Testis (tissue), 3 donors: ENCODE data around the gene STK36. TPM values are rescaled to one million over a fixed set of nuclear protein-coding genes. Genes with fewer than 3 reads are reported as not detected.
A peak's percentile ranks its signal among the peaks of the same experiment; 100 is the strongest.

Source experiments
- DNase-seq: peaks from one replicate; pipeline ENCODE4 v3.0.0-alpha.2; 2019
- H3K27ac ChIP-seq, 2 donors: fragments of 200-600 bp; sonication (generic); one replicate each; pipeline ENCODE4 v1.5.1; 2019
- H3K27me3 ChIP-seq: fragments of 200-600 bp; sonication (generic); one replicate; pipeline ENCODE4 v1.5.1; 2019
- H3K36me3 ChIP-seq: fragments of 200-600 bp; sonication (generic); one replicate; pipeline ENCODE4 v1.5.1; 2017; ENCODE audit warnings: low read depth; ENCODE audit errors: missing control alignments
- H3K4me1 ChIP-seq: fragments of 200-600 bp; sonication (generic); one replicate; pipeline ENCODE4 v1.5.1; 2019
- H3K4me3 ChIP-seq, 2 donors: fragments of 200-600 bp; sonication (generic); one replicate each; pipeline ENCODE4 v1.5.1; 2017 to 2019
- H3K9me3 ChIP-seq: fragments of 200-600 bp; sonication (generic); one replicate; pipeline ENCODE4 v1.5.1; 2017
- CTCF ChIP-seq, 3 experiments: fragments of 450-650 bp in 2 of 3; fragments of 200-600 bp in 1 of 3; sonication (generic) in 1 of 3; IDR thresholded peaks; one replicate each; pipeline ENCODE4 v1.5.1; 2016 to 2019; ENCODE audit warnings: antibody characterized with exemption in 3 of 3, mild to moderate bottlenecking in 2 of 3, moderate library complexity in 1 of 3
- POLR2A ChIP-seq: fragments of 450-650 bp; IDR thresholded peaks from one replicate; pipeline ENCODE4 v1.6.1; 2017; ENCODE audit warnings: antibody characterized with exemption, mild to moderate bottlenecking, moderate library complexity
- WGBS, 2 donors: methylation state at CpG; one replicate each; pipeline ENCODE4 v1.1.5; 2018; 5-methylcytosine and 5-hydroxymethylcytosine counted together
- intact Hi-C: fragments of 100-400 bp; cut with DNase I; formaldehyde crosslinking; loops from one replicate; pipeline ENCODE4 v1.15.1; 2023; ENCODE audit warnings: low total_unique reads
- polyA plus RNA-seq: library from polyadenylated mRNA; stranded (reverse); fragments of 350-450 nt; fragmentation: Illumina TruSeq; extraction: RNeasy Lipid Tissue Mini Kit (QIAGEN cat#74804); gene quantifications from one replicate; pipeline ENCODE4 v1.2.3, GENCODE V29; 2014; ENCODE audit warnings: low read depth, low replicate concordance; ENCODE audit not compliant: insufficient read depth
- total RNA-seq, 2 donors: library from RNA; depleted of rRNA; stranded (reverse); fragments of >200 nt; gene quantifications; one replicate each; pipeline ENCODE4 v1.2.3, GENCODE V29; 2016

The STK36 gene
- total and polyA plus RNA-seq, 3 donors from 2014 or later = 153 to 186 (median 168) TPM

- Histone ChIP-seq H3K27ac (no peak overlapping the region), H3K36me3 (no peaks in the 10 kb centered on the region), H3K9me3 (no peaks in the 10 kb centered on the region), H3K27me3 (no peaks in the 10 kb centered on the region), H3K4me3 (no peak overlapping the region), H3K4me1 (peaks cover 4% of the 10 kb centered on the region)
- no peak for DNase-seq
- TF ChIP-seq CTCF (IDR thresholded peaks at IDR 0.05) (no peak), POLR2A (no peak)
- intact Hi-C loops = no loop called here
- 69 to 71% methylated on average over 2 of the region's 2 CpGs for WGBS, 2 donors
These were observed 64.6 kb downstream of the STK36 start for GRCh38 chr2:218736531-218736930.

GRCh38 chr2:218743068-218743467, 71.2 kb downstream of the STK36 start:
- WGBS, 2 donors = 80 to 81% methylated on average over 6 of the region's 6 CpGs
- H3K27ac ChIP-seq = no peak overlapping the region
- peaks cover 10% of the 10 kb centered on the region for H3K4me1 ChIP-seq
- H3K4me3 ChIP-seq = no peak overlapping the region
- TF ChIP-seq CTCF (IDR thresholded peaks at IDR 0.05) = no peak
- TF ChIP-seq POLR2A = no peak
- DNase-seq = no peak
- H3K36me3 ChIP-seq = no peaks in the 10 kb centered on the region
- H3K9me3 ChIP-seq = no peaks in the 10 kb centered on the region
- intact Hi-C loops = no loop called here
- no peaks in the 10 kb centered on the region for H3K27me3 ChIP-seq

- Histone ChIP-seq H3K27ac (no peak overlapping the region), H3K4me3 (no peak overlapping the region), H3K36me3 (no peaks in the 10 kb centered on the region), H3K4me1 (peaks cover 10% of the 10 kb centered on the region), H3K9me3 (no peaks in the 10 kb centered on the region), H3K27me3 (no peaks in the 10 kb centered on the region)
- DNase-seq = no peak
- TF ChIP-seq POLR2A = no peak
- 63 to 68% methylated on average over 3 of the region's 3 CpGs for WGBS, 2 donors
- intact Hi-C loops = no loop called here
These were observed 72.7 kb downstream of the STK36 start for GRCh38 chr2:218744615-218745014.

GRCh38 chr2:218745160-218745558, 73.3 kb downstream of the STK36 start:
- H3K36me3 ChIP-seq = no peaks in the 10 kb centered on the region
- WGBS, 2 donors = 78 to 92% methylated on average over 5 of the region's 5 CpGs

More at GRCh38 chr2:218745160-218745558, 73.3 kb downstream of the STK36 start:
- Histone ChIP-seq H3K9me3 (no peaks in the 10 kb centered on the region), H3K27me3 (no peaks in the 10 kb centered on the region), H3K4me3 (no peak overlapping the region), H3K4me1 (peaks cover 10% of the 10 kb centered on the region), H3K27ac (peak overlapping the region in 1 of 2 donors; percentile 34)
- intact Hi-C loops = no loop called here
- no peak for DNase-seq
- TF ChIP-seq POLR2A = no peak
- TF ChIP-seq CTCF (IDR thresholded peaks at IDR 0.05) = no peak
